A549 (cell line): Measurements from ENCODE around the gene TSTD2. TPM values are rescaled to one million over a fixed set of nuclear protein-coding genes. Genes with fewer than 3 reads are reported as not detected.
"Not testable (repeated sequence)": the region's sequence is repeated elsewhere in the genome, so short reads cannot be mapped to it uniquely, and the experiment has no call there.

Experiments
- ATAC-seq, 2 experiments: fragments of 200-7000 bp in 1 of 2; fragments of >200 bp in 1 of 2; cut with Nextera tagmentation in 1 of 2; cut with Tn5 transposase in 1 of 2; 3 replicates each; pipeline versions ENCODE4 v1.8.0 to v1.9.1; 2018 to 2020; ENCODE audit warnings: mild to moderate bottlenecking in 1 of 2, moderate library complexity in 1 of 2
- CTCF ChIA-PET: fragments of 300-600 bp; sonication (Branson Sonifier 250); formaldehyde crosslinking; extraction: SDS; loops from one replicate; lab custom pipeline; 2021; ENCODE audit warnings: antibody characterized with exemption, inconsistent platforms; lab: Yijun Ruan, JAX
- POLR2A ChIA-PET: fragments of 350-600 bp; formaldehyde crosslinking; extraction: SDS; loops from one replicate; lab custom pipeline; 2021; ENCODE audit warnings: antibody characterized with exemption, inconsistent platforms; lab: Yijun Ruan, JAX
- DNase-seq, 2 experiments: peaks; one replicate each; pipeline versions ENCODE4 v3.0.0 to v3.0.0-alpha.2; 2011 to 2016; ENCODE audit warnings: low read depth in 1 of 2, low spot score in 1 of 2
- FAIRE-seq: peaks from 2 replicates; lab custom pipeline; 2011; peaks lifted over from hg19 to GRCh38; lab: Jason Lieb, UNC
- H3K27ac ChIP-seq, 2 experiments: fragments of >200 bp; sonication (Bioruptor Twin); formaldehyde crosslinking; 3 replicates each; pipeline ENCODE4 v1.5.1; 2016 to 2017
- H3K4me1 ChIP-seq: fragments of >200 bp; sonication (Bioruptor Twin); formaldehyde crosslinking; 3 replicates; pipeline ENCODE4 v1.6.1; 2016
- H3K4me2 ChIP-seq: fragments of >200 bp; sonication (Bioruptor Twin); formaldehyde crosslinking; 3 replicates; pipeline ENCODE4 v1.6.1; 2016
- H3K4me3 ChIP-seq: fragments of >200 bp; sonication (Bioruptor Twin); formaldehyde crosslinking; 3 replicates; pipeline ENCODE4 v1.5.1; 2016
- H3K9me3 ChIP-seq: fragments of >200 bp; sonication (Bioruptor Twin); formaldehyde crosslinking; 3 replicates; pipeline ENCODE4 v1.6.1; 2016
- CHD2 ChIP-seq: fragments of 150-350 bp; IDR thresholded peaks from 2 replicates; pipeline ENCODE4 v1.6.1; 2014; ENCODE audit warnings: low read length; ENCODE audit not compliant: partially characterized antibody
- E2F6 ChIP-seq: IDR thresholded peaks from 2 replicates; pipeline ENCODE4 v1.6.1; 2012; ENCODE audit warnings: low read depth, borderline replicate concordance
- FOSL2 ChIP-seq, 2 experiments: fragments of 450-650 bp in 1 of 2; fragments of >200 bp in 1 of 2; sonication (Bioruptor Twin) in 1 of 2; formaldehyde crosslinking; IDR thresholded peaks; 2 replicates each; pipeline versions ENCODE4 v1.5.0 to v1.6.1; 2016 to 2020; ENCODE audit warnings: mild to moderate bottlenecking in 1 of 2, moderate library complexity in 1 of 2
- FOXS1 ChIP-seq: fragments of 250-450 bp; sonication (Bioruptor Pico); IDR thresholded peaks from 2 replicates; pipeline ENCODE4 v1.5.0; 2020; ENCODE audit warnings: mild to moderate bottlenecking, moderate library complexity
- HOXA7 ChIP-seq: fragments of 250-450 bp; sonication (Bioruptor Pico); IDR thresholded peaks from 2 replicates; pipeline ENCODE4 v1.5.0; 2020; ENCODE audit warnings: mild to moderate bottlenecking, moderate library complexity
- HOXB5 ChIP-seq: fragments of 250-450 bp; sonication (Bioruptor Pico); IDR thresholded peaks from 2 replicates; pipeline ENCODE4 v1.5.0; 2020; ENCODE audit warnings: mild to moderate bottlenecking, moderate library complexity
- NFE2L2 ChIP-seq: fragments of 150-350 bp; conservative IDR thresholded peaks from 2 replicates; pipeline ENCODE4 v1.6.1; 2014; ENCODE audit warnings: low read length
- POLR2A ChIP-seq: IDR thresholded peaks from 2 replicates; pipeline ENCODE4 v1.6.1; 2012; ENCODE audit warnings: mild to moderate bottlenecking, low read length
- RAD21 ChIP-seq, 2 experiments: fragments of >200 bp in 1 of 2; sonication (Bioruptor Twin) in 1 of 2; formaldehyde crosslinking in 1 of 2; IDR thresholded peaks in 1 of 2; conservative IDR thresholded peaks in 1 of 2; 2 replicates in 1 of 2; 3 replicates in 1 of 2; pipeline ENCODE4 v1.6.1; 2012 to 2018; ENCODE audit warnings: inconsistent platforms in 1 of 2
- RFX5 ChIP-seq: fragments of 450-650 bp; IDR thresholded peaks from 2 replicates; pipeline ENCODE4 v1.7.1; 2014; ENCODE audit warnings: antibody characterized with exemption, mild to moderate bottlenecking, moderate library complexity
- ZFP36 ChIP-seq: fragments of 450-650 bp; IDR thresholded peaks from 2 replicates; pipeline ENCODE4 v1.6.1; 2014; ENCODE audit warnings: borderline replicate concordance; ENCODE audit not compliant: partially characterized antibody
- WGBS: methylation state at CpG from one replicate; pipeline ENCODE4 v1.1.6; 2017; ENCODE audit errors: missing lambda C conversion rate; 5-methylcytosine and 5-hydroxymethylcytosine counted together
- polyA plus RNA-seq, 4 experiments: library from polyadenylated mRNA; depleted of rRNA in 3 of 4; stranded (reverse); fragments of >200 nt; fragmentation: RNase III in 1 of 4; extraction: RNeasy Plus Mini Kit Qiagen cat#74134 plus additional on column Dnase treatment in 1 of 4; gene quantifications; 2 replicates in 3 of 4; 3 replicates in 1 of 4; pipeline ENCODE4 v1.2.3, GENCODE V29; 2011 to 2017

TSTD2 gene
- polyA plus RNA-seq, 2 of the 4 experiments (the other 2 are of a cell fraction) = 11.4 to 37.4 TPM

- no peaks in the 10 kb centered on the region for H3K4me1 ChIP-seq
- FAIRE-seq = no peak
- CTCF ChIA-PET = interaction anchor here (1.3 to 2.5 kb wide), 2 partner anchors 22 to 108 kb away, joined by 3 to 12 read pairs; no protein-coding TSS in a partner anchor
These were observed 56.1 kb downstream of the TSTD2 start for GRCh38 chr9:97577051-97577450.

GRCh38 chr9:97575673-97576200 is 57.4 kb downstream of the TSTD2 start:
- H3K9me3 ChIP-seq = no peaks in the 10 kb centered on the region
- ATAC-seq (no peak), FAIRE-seq (no peak), DNase-seq (no peak)
- H3K4me3 ChIP-seq = no peak overlapping the region
- H3K4me1 ChIP-seq = no peaks in the 10 kb centered on the region
- ChIA-PET POLR2A (no interaction called here), CTCF (interaction anchor here (0.8 to 3.5 kb wide), 4 partner anchors 12 to 23 kb away, joined by 3 to 15 read pairs (median 8); no protein-coding TSS in a partner anchor)
- H3K27ac ChIP-seq = no peak overlapping the region
- H3K4me2 ChIP-seq = no peak overlapping the region
- WGBS = 71% methylated on average over 11 of the region's 11 CpGs
- no peak for TF ChIP-seq E2F6
- TF ChIP-seq FOXS1 = no peak
- TF ChIP-seq ZFP36 = no peak

More at GRCh38 chr9:97577051-97577450, 56.1 kb downstream of the TSTD2 start:
- WGBS = 43% methylated on average over 5 of the region's 5 CpGs
- DNase-seq (no peak), ATAC-seq (no peak)
- TF ChIP-seq HOXB5 (CRISPR knock-in tag) (no peak), RFX5 (no peak), NFE2L2 (no peak), RAD21 (conservative IDR thresholded peaks at IDR 0.05 in 1 of 2, IDR thresholded peaks at IDR 0.05 in 1 of 2) (no peak), CHD2 (no peak), FOSL2 (IDR thresholded peaks at IDR 0.05) (no peak), FOSL2 (CRISPR knock-in tag; IDR thresholded peaks at IDR 0.05) (no peak)
- Histone ChIP-seq H3K4me3 (no peak overlapping the region), H3K9me3 (no peaks in the 10 kb centered on the region), H3K27ac (no peak overlapping the region), H3K4me2 (no peak overlapping the region)
- POLR2A ChIA-PET = no interaction called here

GRCh38 chr9:97574921-97575672 is 58.1 kb downstream of the TSTD2 start:
- DNase-seq, H3K9me3 ChIP-seq, H3K4me1 ChIP-seq, FAIRE-seq, ATAC-seq, H3K27ac ChIP-seq, POLR2A ChIA-PET, H3K4me2 ChIP-seq, H3K4me3 ChIP-seq: not testable (repeated sequence)
- CTCF ChIA-PET = interaction anchor here (0.9 to 3.5 kb wide), 4 partner anchors 19 to 106 kb away, joined by 3 to 15 read pairs (median 3); no protein-coding TSS in a partner anchor
- 81% methylated on average over 21 of the region's 21 CpGs for WGBS

GRCh38 chr9:97574101-97574571 is 59.0 kb downstream of the TSTD2 start:
- H3K4me1 ChIP-seq, POLR2A ChIA-PET, H3K4me2 ChIP-seq, H3K27ac ChIP-seq, H3K4me3 ChIP-seq, DNase-seq, ATAC-seq, H3K9me3 ChIP-seq, FAIRE-seq: not testable (repeated sequence)
- 93% methylated on average over 16 of the region's 47 CpGs for WGBS
- CTCF ChIA-PET = interaction anchor here (1.0 to 3.5 kb wide), 3 partner anchors 24 to 105 kb away, joined by 3 to 15 read pairs (median 3); no protein-coding TSS in a partner anchor

- DNase-seq = no peak
- H3K4me2 ChIP-seq = no peak overlapping the region
- CTCF ChIA-PET = interaction anchor here (1.0 to 3.5 kb wide), 4 partner anchors 25 to 105 kb away, joined by 3 to 15 read pairs (median 4); no protein-coding TSS in a partner anchor
- no peaks in the 10 kb centered on the region for H3K9me3 ChIP-seq
- ATAC-seq = no peak
- no peak overlapping the region for H3K27ac ChIP-seq
- H3K4me3 ChIP-seq = no peak overlapping the region
- POLR2A ChIA-PET = no interaction called here
- FAIRE-seq = no peak
- 45% methylated on average over 5 of the region's 5 CpGs for WGBS
- H3K4me1 ChIP-seq = no peaks in the 10 kb centered on the region
- TF ChIP-seq POLR2A (no peak), HOXA7 (CRISPR knock-in tag) (no peak)
These were observed 59.6 kb downstream of the TSTD2 start for GRCh38 chr9:97573482-97574073.
